Vagina (tissue), 2 donors: ENCODE data around the gene S100Z.

Experiments
- POLR2A ChIP-seq, 2 donors: fragments of 450-650 bp; IDR thresholded peaks; one replicate each; pipeline ENCODE4 v1.6.1; 2017; ENCODE audit warnings: antibody characterized with exemption in 2 of 2, mild to moderate bottlenecking in 2 of 2, moderate library complexity in 2 of 2
- POLR2AphosphoS5 ChIP-seq, 2 donors: sonication (generic); formaldehyde crosslinking; IDR thresholded peaks; one replicate each; pipeline ENCODE4 v1.9.0; 2017; ENCODE audit warnings: antibody characterized with exemption in 2 of 2, mild to moderate bottlenecking in 2 of 2, low read depth in 1 of 2; ENCODE audit not compliant: insufficient read depth in 1 of 2

DNA sequence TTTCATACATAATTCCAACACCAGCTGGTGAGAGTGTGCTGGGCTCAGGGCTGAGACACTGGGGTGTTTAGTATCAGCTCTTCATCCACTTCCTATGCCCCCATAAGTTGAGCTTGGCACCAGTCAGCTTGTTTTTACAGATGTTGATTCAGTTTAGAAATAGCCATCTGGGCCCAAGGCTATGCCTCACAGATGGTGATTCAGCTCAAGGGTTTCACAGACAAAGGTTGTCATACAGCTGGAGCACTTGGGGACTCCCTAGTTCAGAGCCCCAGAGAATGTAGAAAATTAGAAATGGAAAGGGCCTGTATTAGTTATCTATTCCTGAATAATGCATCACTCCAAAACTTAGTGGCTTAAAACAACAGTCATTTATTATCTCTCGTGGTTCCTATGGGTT, 92.8 kb downstream of the S100Z start:
- TF ChIP-seq POLR2AphosphoS5 (IDR thresholded peaks at IDR 0.05; ENCODE audit: insufficient read depth in 1 of 2, low read depth in 1 of 2) (no peak), POLR2A (IDR thresholded peaks at IDR 0.05) (no peak)
